Loucy (cell line): ENCODE data around the gene PLN.

ENCODE experiments used
- H2AFZ ChIP-seq: fragments of 200-600 bp; sonication (generic); 2 replicates; pipeline ENCODE4 v1.6.0; 2016; ENCODE audit warnings: antibody characterized with exemption, mild to moderate bottlenecking, low read length, moderate library complexity
- H3F3A ChIP-seq: fragments of 200-600 bp; 2 replicates; pipeline ENCODE4 v1.6.0; 2016; ENCODE audit warnings: antibody characterized with exemption, low read depth, mild to moderate bottlenecking
- H3K27me3 ChIP-seq: fragments of 200-600 bp; sonication (generic); 2 replicates; pipeline ENCODE4 v1.6.1; 2014; ENCODE audit warnings: low read length, mild to moderate bottlenecking; ENCODE audit not compliant: insufficient read depth, poor library complexity, severe bottlenecking
- H3K36me3 ChIP-seq: fragments of 200-600 bp; sonication (generic); 2 replicates; pipeline ENCODE4 v1.6.1; 2016; ENCODE audit warnings: low read length; ENCODE audit not compliant: insufficient read depth
- H3K4me1 ChIP-seq: fragments of 200-600 bp; sonication (generic); 2 replicates; pipeline ENCODE4 v1.5.1; 2014; ENCODE audit warnings: low read length, mild to moderate bottlenecking; ENCODE audit not compliant: insufficient read depth, poor library complexity, severe bottlenecking
- H3K4me2 ChIP-seq: fragments of 200-600 bp; sonication (generic); 2 replicates; pipeline ENCODE4 v1.6.0; 2014; ENCODE audit warnings: antibody characterized with exemption, low read length, low read depth, mild to moderate bottlenecking; ENCODE audit not compliant: poor library complexity, severe bottlenecking
- H3K4me3 ChIP-seq: fragments of 200-600 bp; sonication (generic); 2 replicates; pipeline ENCODE4 v1.5.1; 2014; ENCODE audit warnings: low read length, mild to moderate bottlenecking, mixed read lengths; ENCODE audit not compliant: poor library complexity, severe bottlenecking
- H3K79me2 ChIP-seq: fragments of 200-600 bp; sonication (generic); 2 replicates; pipeline ENCODE4 v1.6.1; 2014; ENCODE audit warnings: low read length; ENCODE audit not compliant: insufficient read depth
- H3K9ac ChIP-seq: fragments of 200-600 bp; sonication (generic); 2 replicates; pipeline ENCODE4 v1.6.0; 2014; ENCODE audit warnings: mild to moderate bottlenecking, low read depth, low read length, moderate library complexity; ENCODE audit not compliant: poor library complexity, severe bottlenecking
- H3K9me2 ChIP-seq: fragments of 200-600 bp; sonication (generic); replicated peaks from 2 replicates; pipeline ENCODE4 v1.6.1; 2016; ENCODE audit warnings: low read depth, low read length, mixed read lengths
- H3K9me3 ChIP-seq: fragments of 200-600 bp; sonication (generic); 2 replicates; pipeline ENCODE4 v1.6.1; 2014; ENCODE audit warnings: mild to moderate bottlenecking, antibody characterized with exemption, low read length, low read depth; ENCODE audit not compliant: insufficient read depth
- H4K20me1 ChIP-seq: fragments of 200-600 bp; sonication (generic); 2 replicates; pipeline ENCODE4 v1.6.0; 2014; ENCODE audit warnings: antibody characterized with exemption, low read length, mild to moderate bottlenecking; ENCODE audit not compliant: insufficient read depth, poor library complexity, severe bottlenecking
- CTCF ChIP-seq: fragments of 200-600 bp; sonication (generic); conservative IDR thresholded peaks from 2 replicates; pipeline ENCODE4 v1.5.1; 2014; ENCODE audit warnings: mild to moderate bottlenecking, antibody characterized with exemption, low read length
- EZH2phosphoT487 ChIP-seq: fragments of 200-600 bp; IDR thresholded peaks from 2 replicates; pipeline ENCODE4 v1.6.1; 2018; ENCODE audit warnings: antibody characterized with exemption, mild to moderate bottlenecking, moderate library complexity, borderline replicate concordance

PLN gene

GRCh38 chr6:118505656-118506055 is 42.4 kb upstream of the PLN start:
- Histone ChIP-seq H3K36me3 (peaks cover 43% of the 10 kb centered on the region; the same call in 1 of the 2 replicates), H3K4me3 (no peak overlapping the region), H3K9ac (no peak overlapping the region), H4K20me1 (no peaks in the 10 kb centered on the region), H3K9me2 (0 out of 2 replicates have a peak, but pooled peaks cover 4% of the 10 kb centered on the region), H3K9me3 (peaks cover 5% of the 10 kb centered on the region; the same call in 1 of the 2 replicates), H3K79me2 (no peaks in the 10 kb centered on the region), H3K27me3 (no peaks in the 10 kb centered on the region), H3K4me1 (peaks cover 4% of the 10 kb centered on the region), H2AFZ (no peak overlapping the region), H3F3A (no peaks in the 10 kb centered on the region), H3K4me2 (no peak overlapping the region)
- no peak for TF ChIP-seq CTCF
- no peak for TF ChIP-seq EZH2phosphoT487

GRCh38 chr6:118506071-118506638 is 41.9 kb upstream of the PLN start:
- H3K4me1 ChIP-seq = peaks cover 4% of the 10 kb centered on the region
- H3K36me3 ChIP-seq = peaks cover 38% of the 10 kb centered on the region; the same call in 1 of the 2 replicates
- no peak overlapping the region for H3K4me3 ChIP-seq
- H3K9me2 ChIP-seq = 0 out of 2 replicates have a peak, but pooled peaks cover 4% of the 10 kb centered on the region
- H4K20me1 ChIP-seq = no peaks in the 10 kb centered on the region
- TF ChIP-seq EZH2phosphoT487 (no peak), CTCF (no peak)
- no peak overlapping the region for H2AFZ ChIP-seq
- no peak overlapping the region for H3K9ac ChIP-seq
- no peaks in the 10 kb centered on the region for H3K79me2 ChIP-seq
- H3K27me3 ChIP-seq = no peaks in the 10 kb centered on the region
- no peaks in the 10 kb centered on the region for H3F3A ChIP-seq
- H3K9me3 ChIP-seq = peaks cover under 1% of the 10 kb centered on the region; the same call in 1 of the 2 replicates
- no peak overlapping the region for H3K4me2 ChIP-seq

GRCh38 chr6:118507636-118508035 is 40.5 kb upstream of the PLN start:
- H3K27me3 ChIP-seq = no peaks in the 10 kb centered on the region
- TF ChIP-seq CTCF = no peak
- no peak for TF ChIP-seq EZH2phosphoT487

More at GRCh38 chr6:118507636-118508035, 40.5 kb upstream of the PLN start:
- no peak overlapping the region for H3K4me3 ChIP-seq
- H4K20me1 ChIP-seq = no peaks in the 10 kb centered on the region
- H3K9ac ChIP-seq = no peak overlapping the region
- peaks cover 23% of the 10 kb centered on the region; the same call in 1 of the 2 replicates for H3K36me3 ChIP-seq
- H3K9me3 ChIP-seq = no peaks in the 10 kb centered on the region
- H3K4me1 ChIP-seq = peaks cover 12% of the 10 kb centered on the region
- no peak overlapping the region for H3K4me2 ChIP-seq
- H3K9me2 ChIP-seq = no peaks in the 10 kb centered on the region
- peaks cover 9% of the 10 kb centered on the region; the same call in 1 of the 2 replicates for H3K79me2 ChIP-seq
- H3F3A ChIP-seq = no peaks in the 10 kb centered on the region; the same call in 1 of the 2 replicates
- H2AFZ ChIP-seq = no peak overlapping the region
